H4 (cell line): Measurements from ENCODE around the gene NFIL3. TPM values are rescaled to one million over a fixed set of nuclear protein-coding genes. Genes with fewer than 3 reads are reported as not detected.
"Not testable (repeated sequence)": the region's sequence is repeated elsewhere in the genome, so short reads cannot be mapped to it uniquely, and the experiment has no call there.

ENCODE experiments used
- DNase-seq: peaks from one replicate; pipeline ENCODE4 v3.0.0-alpha.2; 2015; ENCODE audit warnings: low spot score
- total RNA-seq: library from RNA; depleted of rRNA; stranded (reverse); fragments of >200 nt; shearing (Covaris generic); gene quantifications from 2 replicates; pipeline ENCODE4 v1.2.3, GENCODE V29; 2014; rRNA removed

The NFIL3 gene
- total RNA-seq = 7.5 and 13.4 TPM in 2 replicates

- peak; percentile 57 for DNase-seq
These were observed at the start of gene NFIL3 for GRCh38 chr9:91423785-91424402. TSS of gene NFIL3 (minus strand) at chr9:91423832. CDS start at chr9:91410734, 13,098 bp downstream.

- DNase-seq = not testable (repeated sequence)
These were observed 47.9 kb upstream of the NFIL3 start for GRCh38 chr9:91471524-91471923.

- no peak for DNase-seq
These were observed 41.8 kb upstream of the NFIL3 start for GRCh38 chr9:91465420-91465819.

GRCh38 chr9:91458906-91459305 is 35.3 kb upstream of the NFIL3 start:
- no peak for DNase-seq

GRCh38 chr9:91452844-91453243 is 29.2 kb upstream of the NFIL3 start:
- DNase-seq = no peak

GRCh38 chr9:91451431-91452270 is 28.0 kb upstream of the NFIL3 start:
- peak; percentile 29 for DNase-seq

GRCh38 chr9:91445135-91445534 is 21.5 kb upstream of the NFIL3 start:
- no peak for DNase-seq

GRCh38 chr9:91443994-91444392 is 20.4 kb upstream of the NFIL3 start:
- DNase-seq = no peak

GRCh38 chr9:91443321-91443993 is 19.8 kb upstream of the NFIL3 start:
- DNase-seq = no peak

- no peak for DNase-seq
These were observed 13.2 kb upstream of the NFIL3 start for GRCh38 chr9:91436841-91437240.

GRCh38 chr9:91433180-91433579 is 9.5 kb upstream of the NFIL3 start:
- DNase-seq = peak; percentile 92

- DNase-seq = no peak
These were observed 7.9 kb upstream of the NFIL3 start for GRCh38 chr9:91431485-91431884.

GRCh38 chr9:91429501-91429900 is 5.9 kb upstream of the NFIL3 start:
- DNase-seq = no peak

GRCh38 chr9:91428927-91429351 is 5.3 kb upstream of the NFIL3 start:
- DNase-seq = no peak

GRCh38 chr9:91428436-91428835 is 4.8 kb upstream of the NFIL3 start:
- no peak for DNase-seq

- DNase-seq = no peak
These were observed 4.2 kb upstream of the NFIL3 start for GRCh38 chr9:91427873-91428272.

- DNase-seq = peak; percentile 48
These were observed 2.6 kb upstream of the NFIL3 start for GRCh38 chr9:91426123-91426745.

- DNase-seq = no peak
These were observed 1.6 kb upstream of the NFIL3 start for GRCh38 chr9:91425271-91425670.

- peak; percentile 72 for DNase-seq
These were observed 958 bp upstream of the NFIL3 start for GRCh38 chr9:91424403-91425176.

- DNase-seq = peak; percentile 80
These were observed 597 bp downstream of the NFIL3 start for GRCh38 chr9:91422758-91423711.
